ENCODE results near the gene TBC1D8B.

TBC1D8B gene

GRCh38 chrX:106898462-106898861, 96.0 kb downstream of the TBC1D8B start:
- peak; percentile 14 for DNase-seq (ENCODE audit: low spot score)

- DNase-seq (ENCODE audit: low spot score) = no peak
Measured at GRCh38 chrX:106899276-106899675, 96.8 kb downstream of the TBC1D8B start.

GRCh38 chrX:106899841-106900240, 97.4 kb downstream of the TBC1D8B start:
- no peak for DNase-seq (ENCODE audit: low spot score)

- no peak for DNase-seq (ENCODE audit: low spot score)
Measured at GRCh38 chrX:106901341-106901740, 98.9 kb downstream of the TBC1D8B start.

GRCh38 chrX:106901781-106902219, 99.3 kb downstream of the TBC1D8B start:
- no peak for DNase-seq (ENCODE audit: low spot score)

- DNase-seq (ENCODE audit: low spot score) = no peak
Measured at GRCh38 chrX:106902684-106903083, 100.2 kb downstream of the TBC1D8B start.

GRCh38 chrX:106903291-106903824, 100.9 kb downstream of the TBC1D8B start, which contains the start of gene RIPPLY1:
RIPPLY1 (minus strand) TSS chrX:106903341; CDS start chrX:106903287, 54 bp downstream.
- DNase-seq (ENCODE audit: low spot score) = no peak

GRCh38 chrX:106903856-106904528, 101.5 kb downstream of the TBC1D8B start:
- DNase-seq (ENCODE audit: low spot score) = no peak

- no peak for DNase-seq (ENCODE audit: low spot score)
Measured at GRCh38 chrX:106905064-106905708, 102.7 kb downstream of the TBC1D8B start.

GRCh38 chrX:106906361-106906760, 103.9 kb downstream of the TBC1D8B start:
- no peak for DNase-seq (ENCODE audit: low spot score)

GRCh38 chrX:106912864-106913263, 110.4 kb downstream of the TBC1D8B start:
- no peak for DNase-seq (ENCODE audit: low spot score)

GRCh38 chrX:106917830-106918500, 115.5 kb downstream of the TBC1D8B start:
- no peak for DNase-seq (ENCODE audit: low spot score)

GRCh38 chrX:106919932-106920452, 117.5 kb downstream of the TBC1D8B start, which contains the start of gene CLDN2:
CLDN2 (plus strand) TSS chrX:106920402; CDS start chrX:106928229, 7,827 bp downstream.
- DNase-seq (ENCODE audit: low spot score) = no peak

- DNase-seq (ENCODE audit: low spot score) = no peak
Measured at GRCh38 chrX:106921637-106922036, 119.2 kb downstream of the TBC1D8B start.

All from germinal center (tissue), 1 donor.